ENCODE measurements around the gene FADS6. TPM values are rescaled to one million over a fixed set of nuclear protein-coding genes. Genes with fewer than 3 reads are reported as not detected.

FADS6 gene
- polyA plus RNA-seq, 1 of the 3 experiments (the other 2 are of a cell fraction), result not detected

DNA sequence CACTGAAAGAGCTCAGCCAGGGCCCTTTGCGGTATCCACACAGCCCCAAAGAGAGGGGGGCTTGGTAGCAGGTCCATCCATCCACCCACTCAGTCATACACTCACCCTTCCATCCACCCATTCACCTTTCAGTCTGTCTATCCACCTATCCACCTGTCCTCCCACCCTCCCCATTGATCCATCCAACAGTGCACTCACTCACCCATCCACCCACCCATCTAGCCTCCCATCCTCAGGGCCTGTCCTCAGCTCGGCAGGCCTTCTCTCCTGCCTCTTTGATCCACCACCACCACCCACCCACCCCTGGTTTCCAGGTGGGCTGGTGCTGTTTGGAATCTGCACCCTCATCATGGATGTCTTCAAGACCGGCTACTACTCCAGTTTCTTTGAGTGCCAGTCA is 31.8 kb upstream of the FADS6 start:
- H3K9ac ChIP-seq, result no peak overlapping the region
- no peak for DNase-seq
- no peaks in the 10 kb centered on the region for H3K36me3 ChIP-seq (replicated peaks in 1 of 2; ENCODE audit: control insufficient read depth in 1 of 2, insufficient read depth in 2 of 2, low read length in 1 of 2)
- ChIA-PET POLR2A (interaction anchor here (1.5 kb wide), 1 partner anchor 10 kb away, joined by 3 read pairs; the partner anchor contains the start of gene OTOP3), CTCF (interaction anchor here (0.7 to 12.1 kb wide), 12 partner anchors 11 to 305 kb away, joined by 3 to 286 read pairs (median 4); partner anchors contain the start of genes MRPL58 and OTOP3)
- WGBS (ENCODE audit: low lambda C conversion rate), result 45% methylated on average over 3 of the region's 3 CpGs
- no peak overlapping the region for H2AFZ ChIP-seq (ENCODE audit: low read depth)
- no peak overlapping the region for H3K27ac ChIP-seq (ENCODE audit: low read depth in 2 of 2, low read length in 1 of 2)
- H3F3A ChIP-seq (replicated peaks; ENCODE audit: insufficient read depth), result no peaks in the 10 kb centered on the region
- H3K4me1 ChIP-seq (ENCODE audit: control insufficient read depth in 1 of 2, insufficient read depth in 2 of 2, low read depth in 1 of 2, low read length in 1 of 2), result peaks cover 0 to 19% of the 10 kb centered on the region in 2 experiments; a peak in 1 of 4 replicates
- TF ChIP-seq, protein P1, sequence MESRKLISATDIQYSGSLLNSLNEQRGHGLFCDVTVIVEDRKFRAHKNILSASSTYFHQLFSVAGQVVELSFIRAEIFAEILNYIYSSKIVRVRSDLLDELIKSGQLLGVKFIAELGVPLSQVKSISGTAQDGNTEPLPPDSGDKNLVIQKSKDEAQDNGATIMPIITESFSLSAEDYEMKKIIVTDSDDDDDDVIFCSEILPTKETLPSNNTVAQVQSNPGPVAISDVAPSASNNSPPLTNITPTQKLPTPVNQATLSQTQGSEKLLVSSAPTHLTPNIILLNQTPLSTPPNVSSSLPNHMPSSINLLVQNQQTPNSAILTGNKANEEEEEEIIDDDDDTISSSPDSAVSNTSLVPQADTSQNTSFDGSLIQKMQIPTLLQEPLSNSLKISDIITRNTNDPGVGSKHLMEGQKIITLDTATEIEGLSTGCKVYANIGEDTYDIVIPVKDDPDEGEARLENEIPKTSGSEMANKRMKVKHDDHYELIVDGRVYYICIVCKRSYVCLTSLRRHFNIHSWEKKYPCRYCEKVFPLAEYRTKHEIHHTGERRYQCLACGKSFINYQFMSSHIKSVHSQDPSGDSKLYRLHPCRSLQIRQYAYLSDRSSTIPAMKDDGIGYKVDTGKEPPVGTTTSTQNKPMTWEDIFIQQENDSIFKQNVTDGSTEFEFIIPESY (IDR thresholded peaks at IDR 0.05; ENCODE audit: borderline replicate concordance, low read depth), result no peak
- no peak for TF ChIP-seq RCOR1 (IDR thresholded peaks at IDR 0.05; ENCODE audit: low read length)
- TF ChIP-seq TAF1 (IDR thresholded peaks at IDR 0.05; ENCODE audit: borderline replicate concordance, low read depth, low read length), result no peak
- TF ChIP-seq FOXM1 (IDR thresholded peaks at IDR 0.05; ENCODE audit: low read depth), result no peak
- no peak for TF ChIP-seq CHD2 (IDR thresholded peaks at IDR 0.05; ENCODE audit: low read length, partially characterized antibody)
- TF ChIP-seq, protein P2, sequence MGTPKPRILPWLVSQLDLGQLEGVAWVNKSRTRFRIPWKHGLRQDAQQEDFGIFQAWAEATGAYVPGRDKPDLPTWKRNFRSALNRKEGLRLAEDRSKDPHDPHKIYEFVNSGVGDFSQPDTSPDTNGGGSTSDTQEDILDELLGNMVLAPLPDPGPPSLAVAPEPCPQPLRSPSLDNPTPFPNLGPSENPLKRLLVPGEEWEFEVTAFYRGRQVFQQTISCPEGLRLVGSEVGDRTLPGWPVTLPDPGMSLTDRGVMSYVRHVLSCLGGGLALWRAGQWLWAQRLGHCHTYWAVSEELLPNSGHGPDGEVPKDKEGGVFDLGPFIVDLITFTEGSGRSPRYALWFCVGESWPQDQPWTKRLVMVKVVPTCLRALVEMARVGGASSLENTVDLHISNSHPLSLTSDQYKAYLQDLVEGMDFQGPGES (IDR thresholded peaks at IDR 0.05; ENCODE audit: low read depth, low read length), result no peak
- TF ChIP-seq EP300 (IDR thresholded peaks at IDR 0.05; ENCODE audit: borderline replicate concordance in 1 of 2, low read depth in 1 of 2, low read length in 1 of 2), result no peak
- TF ChIP-seq SMC3 (IDR thresholded peaks at IDR 0.05; ENCODE audit: low read depth, low read length), result no peak
- no peak for TF ChIP-seq NFIC (IDR thresholded peaks at IDR 0.05; ENCODE audit: borderline replicate concordance)
- TF ChIP-seq, protein P3, sequence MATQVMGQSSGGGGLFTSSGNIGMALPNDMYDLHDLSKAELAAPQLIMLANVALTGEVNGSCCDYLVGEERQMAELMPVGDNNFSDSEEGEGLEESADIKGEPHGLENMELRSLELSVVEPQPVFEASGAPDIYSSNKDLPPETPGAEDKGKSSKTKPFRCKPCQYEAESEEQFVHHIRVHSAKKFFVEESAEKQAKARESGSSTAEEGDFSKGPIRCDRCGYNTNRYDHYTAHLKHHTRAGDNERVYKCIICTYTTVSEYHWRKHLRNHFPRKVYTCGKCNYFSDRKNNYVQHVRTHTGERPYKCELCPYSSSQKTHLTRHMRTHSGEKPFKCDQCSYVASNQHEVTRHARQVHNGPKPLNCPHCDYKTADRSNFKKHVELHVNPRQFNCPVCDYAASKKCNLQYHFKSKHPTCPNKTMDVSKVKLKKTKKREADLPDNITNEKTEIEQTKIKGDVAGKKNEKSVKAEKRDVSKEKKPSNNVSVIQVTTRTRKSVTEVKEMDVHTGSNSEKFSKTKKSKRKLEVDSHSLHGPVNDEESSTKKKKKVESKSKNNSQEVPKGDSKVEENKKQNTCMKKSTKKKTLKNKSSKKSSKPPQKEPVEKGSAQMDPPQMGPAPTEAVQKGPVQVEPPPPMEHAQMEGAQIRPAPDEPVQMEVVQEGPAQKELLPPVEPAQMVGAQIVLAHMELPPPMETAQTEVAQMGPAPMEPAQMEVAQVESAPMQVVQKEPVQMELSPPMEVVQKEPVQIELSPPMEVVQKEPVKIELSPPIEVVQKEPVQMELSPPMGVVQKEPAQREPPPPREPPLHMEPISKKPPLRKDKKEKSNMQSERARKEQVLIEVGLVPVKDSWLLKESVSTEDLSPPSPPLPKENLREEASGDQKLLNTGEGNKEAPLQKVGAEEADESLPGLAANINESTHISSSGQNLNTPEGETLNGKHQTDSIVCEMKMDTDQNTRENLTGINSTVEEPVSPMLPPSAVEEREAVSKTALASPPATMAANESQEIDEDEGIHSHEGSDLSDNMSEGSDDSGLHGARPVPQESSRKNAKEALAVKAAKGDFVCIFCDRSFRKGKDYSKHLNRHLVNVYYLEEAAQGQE (IDR thresholded peaks at IDR 0.05; ENCODE audit: low read depth, low read length), result no peak
- TF ChIP-seq, protein P4, sequence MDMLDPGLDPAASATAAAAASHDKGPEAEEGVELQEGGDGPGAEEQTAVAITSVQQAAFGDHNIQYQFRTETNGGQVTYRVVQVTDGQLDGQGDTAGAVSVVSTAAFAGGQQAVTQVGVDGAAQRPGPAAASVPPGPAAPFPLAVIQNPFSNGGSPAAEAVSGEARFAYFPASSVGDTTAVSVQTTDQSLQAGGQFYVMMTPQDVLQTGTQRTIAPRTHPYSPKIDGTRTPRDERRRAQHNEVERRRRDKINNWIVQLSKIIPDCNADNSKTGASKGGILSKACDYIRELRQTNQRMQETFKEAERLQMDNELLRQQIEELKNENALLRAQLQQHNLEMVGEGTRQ (IDR thresholded peaks at IDR 0.05; ENCODE audit: borderline replicate concordance, low read depth, low read length), result no peak
- TF ChIP-seq POLR2AphosphoS5 (IDR thresholded peaks at IDR 0.05; ENCODE audit: low read depth, low read length), result no peak
- no peak for TF ChIP-seq MEF2A (IDR thresholded peaks at IDR 0.05; ENCODE audit: borderline replicate concordance, low read depth)
- TF ChIP-seq TCF12 (IDR thresholded peaks at IDR 0.05), result no peak
- no peaks in the 10 kb centered on the region for H3K9me3 ChIP-seq
- no peaks in the 10 kb centered on the region for H3K79me2 ChIP-seq (ENCODE audit: insufficient read depth)
- peaks cover 84% of the 10 kb centered on the region for H3K27me3 ChIP-seq (ENCODE audit: insufficient read depth)
- H3K9me2 ChIP-seq, result no peaks in the 10 kb centered on the region
- H3K4me3 ChIP-seq (ENCODE audit: low read depth in 2 of 2, low read length in 1 of 2), result no peak overlapping the region
- H3K4me2 ChIP-seq, result no peak overlapping the region
- peaks cover 3% of the 10 kb centered on the region; the same call in 1 of the 2 replicates for H4K20me1 ChIP-seq (ENCODE audit: insufficient read depth)
